Measurements from ENCODE around the gene ADAMTS17.

GRCh38 chr15:100018191-100018590 lies 323.6 kb downstream of the ADAMTS17 start:
- TF ChIP-seq POLR2AphosphoS5 (IDR thresholded peaks at IDR 0.05; ENCODE audit: low read depth, low read length) (no peak), CTCF (IDR thresholded peaks at IDR 0.05) (no peak), SIN3A (IDR thresholded peaks at IDR 0.05; ENCODE audit: borderline replicate concordance, insufficient read depth, low read depth, low read length) (no peak), REST (IDR thresholded peaks at IDR 0.05; ENCODE audit: insufficient read depth in 1 of 2, low read depth in 2 of 2, low read length in 1 of 2) (no peak), TCF7L2 (IDR thresholded peaks at IDR 0.05; ENCODE audit: low read depth, low read length) (no peak)
